HCT116 (cell line): ENCODE results near the gene TMEM35B. TPM values are rescaled to one million over a fixed set of nuclear protein-coding genes. Genes with fewer than 3 reads are reported as not detected.

ENCODE experiments used
- ATAC-seq: fragments of 200-7000 bp; cut with Tn5 transposase; 2 replicates; pipeline ENCODE4 v1.9.1; 2020; ENCODE audit warnings: mild to moderate bottlenecking, moderate library complexity
- BruUV-seq: library from RNA; stranded (reverse); fragments of 400-500 nt; replicated peaks from 2 replicates; lab custom pipeline; 2021; lab: Mats Ljungman, UMichigan
- CTCF ChIA-PET: fragments of 300-600 bp; sonication (Branson Sonifier 250); formaldehyde crosslinking; loops from one replicate; lab custom pipeline; 2021; ENCODE audit warnings: antibody characterized with exemption; lab: Charles Lee
- POLR2A ChIA-PET: fragments of 300-600, 350-600 bp; sonication (Branson Sonifier 250); formaldehyde crosslinking; loops from one replicate; lab custom pipeline; 2021; ENCODE audit warnings: antibody characterized with exemption; lab: Charles Lee
- RAD21 ChIA-PET, 2 experiments: fragments of 300-600 bp; sonication (Branson Sonifier 250); formaldehyde crosslinking; loops; one replicate each; lab custom pipeline; 2023; ENCODE audit warnings: low total read pairs in 2 of 2; ENCODE audit not compliant: uncharacterized antibody in 2 of 2, unreplicated experiment in 2 of 2, low non-redundant PET in 1 of 2; lab: Charles Lee
- DNase-seq: peaks from one replicate; pipeline ENCODE4 v3.0.0-alpha.2; 2010; ENCODE audit warnings: low read depth, low spot score
- H2AFZ ChIP-seq: fragments of 200-600 bp; shearing (Covaris generic), sonication (generic); 2 replicates; pipeline ENCODE4 v1.6.1; 2017; ENCODE audit warnings: low read depth, mixed run types, mixed read lengths, antibody characterized with exemption, low read length; ENCODE audit not compliant: poor library complexity, severe bottlenecking
- H3K27ac ChIP-seq: 2 replicates; pipeline ENCODE4 v1.5.1; 2012; ENCODE audit warnings: low read depth, low read length
- H3K27me3 ChIP-seq: fragments of 200-600 bp; sonication (generic); 2 replicates; pipeline ENCODE4 v1.6.1; 2016; ENCODE audit warnings: mixed run types, low read length, mixed read lengths; ENCODE audit not compliant: insufficient read depth
- H3K36me3 ChIP-seq, 2 experiments: fragments of 200-500 bp in 1 of 2; fragments of 200-600 bp in 1 of 2; sonication (Bioruptor generic) in 1 of 2; sonication (generic) in 1 of 2; 2 replicates each; pipeline versions ENCODE4 v1.5.1 to v1.6.1; 2014 to 2016; ENCODE audit warnings: low read length in 2 of 2, inconsistent platforms in 1 of 2, mixed read lengths in 1 of 2, mixed run types in 1 of 2; ENCODE audit not compliant: insufficient read depth in 2 of 2, control insufficient read depth in 1 of 2
- H3K4me1 ChIP-seq, 2 experiments: fragments of 200-600 bp in 1 of 2; sonication (generic) in 1 of 2; 2 replicates each; pipeline versions ENCODE4 v1.5.1 to v1.6.1; 2012 to 2017; ENCODE audit warnings: low read length in 2 of 2, inconsistent platforms in 1 of 2, mild to moderate bottlenecking in 1 of 2, mixed read lengths in 1 of 2, mixed run types in 1 of 2, moderate library complexity in 1 of 2; ENCODE audit not compliant: insufficient read depth in 2 of 2, control insufficient read depth in 1 of 2
- H3K4me2 ChIP-seq: fragments of 200-600 bp; sonication (generic); 2 replicates; pipeline ENCODE4 v1.6.1; 2017; ENCODE audit warnings: mixed run types, low read length, mixed read lengths
- H3K4me3 ChIP-seq, 2 experiments: fragments of 200-600 bp in 1 of 2; sonication (generic) in 1 of 2; replicated peaks in 1 of 2; 2 replicates each; pipeline ENCODE4 v1.5.1; 2011 to 2016; ENCODE audit warnings: low read length in 2 of 2, control low read depth in 1 of 2, low read depth in 1 of 2, mild to moderate bottlenecking in 1 of 2, mixed read lengths in 1 of 2, mixed run types in 1 of 2
- H3K79me2 ChIP-seq: fragments of 200-600 bp; sonication (generic); 2 replicates; pipeline ENCODE4 v1.6.1; 2017; ENCODE audit warnings: mild to moderate bottlenecking, mixed run types, low read length, moderate library complexity, mixed read lengths; ENCODE audit not compliant: insufficient read depth
- H3K9ac ChIP-seq: fragments of 200-600 bp; sonication (generic); 2 replicates; pipeline ENCODE4 v1.6.1; 2016; ENCODE audit warnings: low read length, mixed read lengths
- H3K9me2 ChIP-seq: fragments of 200-600 bp; sonication (generic), shearing (Covaris generic); 2 replicates; pipeline ENCODE4 v1.6.1; 2017; ENCODE audit warnings: mixed run types, mild to moderate bottlenecking, moderate library complexity; ENCODE audit not compliant: insufficient read depth
- H3K9me3 ChIP-seq, 2 experiments: fragments of 200-500 bp in 1 of 2; fragments of 200-600 bp in 1 of 2; sonication (Bioruptor generic) in 1 of 2; sonication (generic) in 1 of 2; 2 replicates each; pipeline ENCODE4 v1.6.1; 2014 to 2017; ENCODE audit warnings: low read length in 2 of 2, mixed read lengths in 2 of 2, inconsistent platforms in 1 of 2, low read depth in 1 of 2, mild to moderate bottlenecking in 1 of 2, mixed run types in 1 of 2, moderate library complexity in 1 of 2; ENCODE audit not compliant: control insufficient read depth in 1 of 2, insufficient read depth in 1 of 2
- H4K20me1 ChIP-seq: fragments of 200-600 bp; sonication (generic), shearing (Covaris generic); 2 replicates; pipeline ENCODE4 v1.6.1; 2017; ENCODE audit warnings: mixed run types, mild to moderate bottlenecking, moderate library complexity; ENCODE audit not compliant: insufficient read depth
- CEBPB ChIP-seq: IDR thresholded peaks from 2 replicates; pipeline ENCODE4 v1.6.1; 2012; ENCODE audit warnings: low read depth
- JUND ChIP-seq: IDR thresholded peaks from 2 replicates; pipeline ENCODE4 v1.6.1; 2012
- POLR2AphosphoS5 ChIP-seq: IDR thresholded peaks from 2 replicates; pipeline ENCODE4 v1.6.1; 2011; ENCODE audit warnings: mild to moderate bottlenecking, low read depth, low read length, moderate library complexity
- SIN3A ChIP-seq: IDR thresholded peaks from 2 replicates; pipeline ENCODE4 v1.6.1; 2012; ENCODE audit warnings: low read depth
- TCF7L2 ChIP-seq: IDR thresholded peaks from 2 replicates; pipeline ENCODE4 v1.7.0; 2011; ENCODE audit warnings: borderline replicate concordance, inconsistent platforms; ENCODE audit not compliant: insufficient read depth, insufficient read length; ENCODE audit errors: extremely low read depth
- ZFX ChIP-seq: fragments of 450-650 bp; IDR thresholded peaks from 2 replicates; pipeline ENCODE4 v1.6.1; 2017
- ZNF274 ChIP-seq: fragments of 200-500 bp; sonication (Bioruptor generic); IDR thresholded peaks from 2 replicates; pipeline ENCODE4 v1.6.1; 2014; ENCODE audit warnings: mild to moderate bottlenecking, low read depth, low read length, inconsistent platforms
- intact Hi-C: fragments of 100-400 bp; cut with micrococcal nuclease; formaldehyde crosslinking; loops from 2 replicates; pipeline ENCODE4 v1.10.0; 2022
- total RNA-seq: library from RNA; stranded (reverse); gene quantifications from one replicate; pipeline ENCODE4 v1.2.1, GENCODE V29; 2021; ENCODE audit not compliant: unreplicated experiment
- TF ChIP-seq, protein P1 (sequence below): IDR thresholded peaks from 2 replicates; pipeline ENCODE4 v1.6.1; 2011; ENCODE audit warnings: mild to moderate bottlenecking, low read length, moderate library complexity; ENCODE audit not compliant: insufficient replicate concordance; ENCODE audit errors: extremely low read depth

Gene TMEM35B
- total RNA-seq, 1 experiment from 2014 or later, result 14.6 TPM

DNA sequence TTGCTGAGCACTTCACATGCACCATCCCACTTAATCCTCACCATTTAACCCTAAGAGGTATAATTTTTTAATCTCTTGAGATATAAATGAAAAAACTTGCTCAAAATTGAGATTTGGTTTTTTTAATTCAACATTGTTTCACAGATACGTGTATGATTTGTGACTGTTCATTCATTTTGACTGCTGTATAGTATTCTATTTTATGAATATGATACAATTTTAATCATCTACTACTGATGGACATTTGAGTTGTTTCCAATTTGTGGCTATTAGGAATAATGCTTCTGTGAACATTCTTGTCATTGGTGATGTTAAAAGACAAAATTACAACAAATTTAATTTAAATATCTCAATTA, 47.2 kb upstream of the TMEM35B start (continued):
- TF ChIP-seq, protein P1, sequence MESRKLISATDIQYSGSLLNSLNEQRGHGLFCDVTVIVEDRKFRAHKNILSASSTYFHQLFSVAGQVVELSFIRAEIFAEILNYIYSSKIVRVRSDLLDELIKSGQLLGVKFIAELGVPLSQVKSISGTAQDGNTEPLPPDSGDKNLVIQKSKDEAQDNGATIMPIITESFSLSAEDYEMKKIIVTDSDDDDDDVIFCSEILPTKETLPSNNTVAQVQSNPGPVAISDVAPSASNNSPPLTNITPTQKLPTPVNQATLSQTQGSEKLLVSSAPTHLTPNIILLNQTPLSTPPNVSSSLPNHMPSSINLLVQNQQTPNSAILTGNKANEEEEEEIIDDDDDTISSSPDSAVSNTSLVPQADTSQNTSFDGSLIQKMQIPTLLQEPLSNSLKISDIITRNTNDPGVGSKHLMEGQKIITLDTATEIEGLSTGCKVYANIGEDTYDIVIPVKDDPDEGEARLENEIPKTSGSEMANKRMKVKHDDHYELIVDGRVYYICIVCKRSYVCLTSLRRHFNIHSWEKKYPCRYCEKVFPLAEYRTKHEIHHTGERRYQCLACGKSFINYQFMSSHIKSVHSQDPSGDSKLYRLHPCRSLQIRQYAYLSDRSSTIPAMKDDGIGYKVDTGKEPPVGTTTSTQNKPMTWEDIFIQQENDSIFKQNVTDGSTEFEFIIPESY, result no peak
- TF ChIP-seq, all 23 proteins: peak for 0

DNA sequence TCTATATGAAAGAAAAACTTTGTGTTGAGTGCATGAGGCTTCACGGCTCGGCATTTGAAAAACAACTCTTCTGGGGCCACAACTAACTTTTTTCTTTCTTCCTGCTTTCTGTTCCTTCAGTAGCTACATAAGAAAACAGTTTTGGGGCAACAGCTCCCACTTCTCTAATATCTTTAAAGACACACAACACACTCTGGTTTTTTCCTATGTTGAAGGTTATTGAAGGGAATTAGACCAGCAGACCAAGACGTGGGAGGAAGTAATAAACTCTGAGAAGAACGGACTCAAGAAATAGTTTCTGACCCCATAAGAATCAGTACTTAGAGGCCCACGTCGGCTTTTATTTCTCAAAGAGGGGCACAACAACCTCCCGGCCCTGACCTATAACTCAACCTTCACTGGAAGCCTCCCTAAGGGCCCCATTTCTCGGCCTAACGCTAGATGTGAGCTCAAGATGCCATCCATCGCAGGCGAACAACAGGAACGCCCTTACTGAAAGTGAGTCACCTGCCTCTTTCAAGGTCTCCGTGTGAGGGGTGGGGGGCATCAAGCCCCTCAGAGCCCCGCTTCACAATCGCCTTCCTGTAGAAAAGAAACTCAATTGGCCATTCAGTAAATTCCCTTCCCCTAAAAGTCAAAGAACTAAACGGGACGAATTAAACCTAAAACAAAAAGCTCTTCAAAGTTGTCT, 45.8 kb upstream of the TMEM35B start:
- H3K79me2 ChIP-seq, result peaks cover 3% of the 10 kb centered on the region
- peak overlapping the region; percentile 78 to 79 for H3K4me3 ChIP-seq
- TSS peak; percentile 86 for BruUV-seq
- no peak for ATAC-seq
- peak overlapping the region; percentile 80 for H2AFZ ChIP-seq
- POLR2A ChIA-PET, result no interaction called here
- CTCF ChIA-PET, result interaction anchor here (1.6 kb wide), 1 partner anchor 178 kb away, joined by 4 read pairs; no protein-coding TSS in a partner anchor
- H3K4me1 ChIP-seq, result peaks cover 3 to 17% of the 10 kb centered on the region in 2 experiments; a peak in 3 of 4 replicates
- H3K27ac ChIP-seq, result peak overlapping the region; percentile 86
- intact Hi-C loops, result no loop called here
- peak overlapping the region; percentile 86 for H3K4me2 ChIP-seq
- no peak for DNase-seq
- H3K27me3 ChIP-seq, result no peaks in the 10 kb centered on the region
- TF ChIP-seq POLR2AphosphoS5 (no peak), ZFX (peak; percentile 18; the same call in 1 of the 2 replicates), TCF7L2 (no peak), SIN3A (no peak), JUND (0 out of 2 replicates have a peak, but pooled peaks have one; percentile 7), CEBPB (no peak), ZNF274 (no peak)
- TF ChIP-seq, protein P1, result no peak
- RAD21 ChIA-PET, result no interaction called here
- H3K9me2 ChIP-seq, result no peaks in the 10 kb centered on the region
- peaks cover 0 to 3% of the 10 kb centered on the region in 2 experiments; a peak in 1 of 4 replicates for H3K9me3 ChIP-seq
- no peaks in the 10 kb centered on the region for H3K36me3 ChIP-seq
- no peaks in the 10 kb centered on the region for H4K20me1 ChIP-seq
- peak overlapping the region; percentile 79 for H3K9ac ChIP-seq
